HFFc6 (cell line): ENCODE results near the gene ARHGEF7. TPM values are rescaled to one million over a fixed set of nuclear protein-coding genes. Genes with fewer than 3 reads are reported as not detected.

Experiments
- DNase-seq: peaks from one replicate; pipeline ENCODE4 v3.0.0-alpha.2; 2018
- H3K27ac Mint-ChIP-seq: 2 replicates; pipeline ENCODE4 v1.8.0; 2020; ENCODE audit warnings: mild to moderate bottlenecking, mixed read lengths
- H3K27me3 Mint-ChIP-seq: 2 replicates; pipeline ENCODE4 v1.8.0; 2021; ENCODE audit warnings: mild to moderate bottlenecking, moderate library complexity, mixed read lengths; ENCODE audit not compliant: insufficient read depth
- H3K36me3 Mint-ChIP-seq: 2 replicates; pipeline ENCODE4 v1.8.0; 2021; ENCODE audit warnings: low read depth, mixed read lengths
- H3K4me1 Mint-ChIP-seq: 2 replicates; pipeline ENCODE4 v1.8.0; 2020; ENCODE audit warnings: low read depth, mixed read lengths
- H3K4me3 Mint-ChIP-seq: 2 replicates; pipeline ENCODE4 v1.8.0; 2020; ENCODE audit warnings: mild to moderate bottlenecking, moderate library complexity, mixed read lengths
- H3K9me3 Mint-ChIP-seq: 2 replicates; pipeline ENCODE4 v1.8.0; 2020; ENCODE audit warnings: mild to moderate bottlenecking, mixed read lengths
- total RNA-seq, 6 experiments: library from RNA; stranded (reverse); fragmentation: NEBNext Ultra II Directional; extraction: Animal tissue kit (Norgen Biotek cat#: 25700); gene quantifications; 2 replicates in 1 of 6; 3 replicates in 5 of 6; pipeline ENCODE4 v1.2.3, GENCODE V29; 2021
- TF ChIP-seq, protein P1 (sequence below): fragments of 200-600 bp; sonication (generic); IDR thresholded peaks from 2 replicates; pipeline ENCODE4 v1.5.0; 2021; ENCODE audit warnings: antibody characterized with exemption, mild to moderate bottlenecking

The ARHGEF7 gene
- total RNA-seq, 6 experiments from 2014 or later, result 32.3 to 38.1 (median 35.0) TPM

DNA sequence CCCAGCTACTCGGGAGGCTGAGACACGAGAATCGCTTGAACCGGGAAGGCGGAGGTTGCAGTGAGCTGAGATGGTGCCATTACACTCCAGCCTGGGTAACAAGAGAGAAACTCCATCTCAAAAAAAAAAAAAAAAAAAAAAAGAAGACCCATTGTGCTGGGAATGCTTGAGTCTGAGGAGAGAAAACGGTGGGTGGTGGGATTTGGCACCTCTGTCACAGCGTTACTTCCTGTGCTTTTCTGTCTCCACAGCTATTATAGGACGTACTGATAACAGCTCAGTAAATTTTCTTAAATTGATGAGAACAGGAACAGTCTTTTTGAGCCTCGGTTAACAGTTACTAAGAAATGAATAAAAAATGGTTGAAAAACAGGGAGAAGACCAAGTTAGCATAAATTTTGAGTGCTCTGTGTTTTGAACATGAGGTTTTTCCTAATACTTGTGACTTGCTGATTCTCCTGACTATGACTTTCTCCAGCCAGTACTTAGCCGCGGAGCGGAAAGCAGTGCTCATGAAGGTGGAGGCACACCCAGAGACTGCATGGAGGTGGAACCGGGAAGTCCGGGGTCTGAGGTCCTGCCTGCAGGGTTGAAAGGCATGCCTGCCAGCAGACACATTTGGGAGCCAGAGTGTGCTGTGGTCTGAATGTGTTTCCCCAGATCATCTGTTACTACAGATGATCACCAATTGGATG lies 150.0 kb downstream of the ARHGEF7 start:
- Mint-ChIP-seq H3K27ac (no peak overlapping the region), H3K9me3 (no peaks in the 10 kb centered on the region), H3K4me3 (no peak overlapping the region), H3K36me3 (peaks cover 19% of the 10 kb centered on the region), H3K4me1 (peaks cover 22% of the 10 kb centered on the region), H3K27me3 (peaks cover 2% of the 10 kb centered on the region; the same call in 1 of the 2 replicates)
- TF ChIP-seq, protein P1, sequence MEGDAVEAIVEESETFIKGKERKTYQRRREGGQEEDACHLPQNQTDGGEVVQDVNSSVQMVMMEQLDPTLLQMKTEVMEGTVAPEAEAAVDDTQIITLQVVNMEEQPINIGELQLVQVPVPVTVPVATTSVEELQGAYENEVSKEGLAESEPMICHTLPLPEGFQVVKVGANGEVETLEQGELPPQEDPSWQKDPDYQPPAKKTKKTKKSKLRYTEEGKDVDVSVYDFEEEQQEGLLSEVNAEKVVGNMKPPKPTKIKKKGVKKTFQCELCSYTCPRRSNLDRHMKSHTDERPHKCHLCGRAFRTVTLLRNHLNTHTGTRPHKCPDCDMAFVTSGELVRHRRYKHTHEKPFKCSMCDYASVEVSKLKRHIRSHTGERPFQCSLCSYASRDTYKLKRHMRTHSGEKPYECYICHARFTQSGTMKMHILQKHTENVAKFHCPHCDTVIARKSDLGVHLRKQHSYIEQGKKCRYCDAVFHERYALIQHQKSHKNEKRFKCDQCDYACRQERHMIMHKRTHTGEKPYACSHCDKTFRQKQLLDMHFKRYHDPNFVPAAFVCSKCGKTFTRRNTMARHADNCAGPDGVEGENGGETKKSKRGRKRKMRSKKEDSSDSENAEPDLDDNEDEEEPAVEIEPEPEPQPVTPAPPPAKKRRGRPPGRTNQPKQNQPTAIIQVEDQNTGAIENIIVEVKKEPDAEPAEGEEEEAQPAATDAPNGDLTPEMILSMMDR, result no peak
- no peak for DNase-seq

DNA sequence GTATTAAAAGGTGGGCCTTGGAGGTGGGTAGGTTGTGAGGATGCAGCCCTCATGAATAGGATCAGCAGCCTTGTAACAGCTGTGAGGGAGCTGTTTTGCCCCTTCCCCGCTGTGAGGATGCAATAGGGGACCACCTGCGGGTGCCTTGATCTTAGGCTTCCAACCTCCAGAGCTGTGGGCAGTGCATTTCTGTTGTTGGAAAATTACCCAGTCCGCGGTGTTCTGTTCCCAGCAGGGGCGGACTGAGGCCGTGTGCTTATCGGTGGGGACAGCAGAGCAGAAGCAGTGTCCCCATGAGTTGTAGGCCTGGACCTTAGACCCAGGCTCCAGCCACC lies 150.6 kb downstream of the ARHGEF7 start:
- no peaks in the 10 kb centered on the region for H3K9me3 Mint-ChIP-seq
- H3K27me3 Mint-ChIP-seq, result peaks cover 2% of the 10 kb centered on the region; the same call in 1 of the 2 replicates
- no peak overlapping the region for H3K4me3 Mint-ChIP-seq
- peaks cover 20% of the 10 kb centered on the region for H3K36me3 Mint-ChIP-seq
- DNase-seq, result no peak
- H3K27ac Mint-ChIP-seq, result no peak overlapping the region
- TF ChIP-seq, protein P1, result no peak
- peaks cover 27% of the 10 kb centered on the region for H3K4me1 Mint-ChIP-seq

DNA sequence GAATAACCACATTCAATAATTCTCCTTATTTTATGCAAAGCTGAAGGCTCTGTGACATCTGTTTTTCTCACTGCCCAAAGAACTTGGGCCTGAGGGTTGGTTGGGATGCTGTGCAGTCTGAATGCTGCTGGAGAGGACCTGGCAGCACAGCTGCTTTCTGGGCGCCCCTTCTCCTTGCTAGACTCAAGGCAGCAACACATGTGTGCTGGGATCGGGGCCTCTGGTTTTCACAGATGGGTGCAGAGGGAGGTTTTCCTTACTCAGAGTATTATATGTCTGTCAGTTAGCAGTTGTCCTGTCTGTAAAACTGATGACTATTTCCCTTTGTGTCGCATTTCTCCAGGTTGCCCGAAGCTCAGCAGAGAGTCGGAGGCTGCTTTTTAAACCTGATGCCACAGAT lies 152.1 kb downstream of the ARHGEF7 start:
- Mint-ChIP-seq H3K36me3 (peaks cover 20% of the 10 kb centered on the region), H3K4me1 (peaks cover 34% of the 10 kb centered on the region), H3K27me3 (peaks cover 2% of the 10 kb centered on the region; the same call in 1 of the 2 replicates), H3K27ac (no peak overlapping the region), H3K9me3 (no peaks in the 10 kb centered on the region), H3K4me3 (no peak overlapping the region)
- DNase-seq, result no peak
- TF ChIP-seq, protein P1, result no peak

DNA sequence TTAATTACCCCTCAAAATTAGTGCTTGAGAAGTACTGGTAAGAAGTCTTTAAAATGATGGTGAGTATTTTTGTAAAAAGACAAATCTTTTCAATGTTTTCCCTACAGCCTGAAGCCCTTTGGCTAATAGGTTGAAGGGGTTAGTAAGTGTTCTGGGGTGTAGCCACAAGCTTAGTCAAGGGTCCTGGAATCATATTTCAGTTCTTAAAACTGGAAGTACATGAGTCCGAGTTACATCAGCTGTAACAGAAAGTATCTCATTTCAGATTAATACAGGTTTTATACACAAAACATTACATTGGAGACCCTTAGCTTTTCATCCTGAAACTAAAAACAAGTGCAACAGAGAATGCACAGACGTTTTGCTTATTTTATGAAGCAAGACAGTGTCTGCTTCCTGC lies 152.7 kb downstream of the ARHGEF7 start:
- Mint-ChIP-seq H3K27ac (no peak overlapping the region), H3K4me3 (no peak overlapping the region), H3K27me3 (peaks cover 2% of the 10 kb centered on the region; the same call in 1 of the 2 replicates), H3K36me3 (peaks cover 20% of the 10 kb centered on the region), H3K4me1 (peaks cover 34% of the 10 kb centered on the region), H3K9me3 (no peaks in the 10 kb centered on the region)
- DNase-seq, result no peak
- TF ChIP-seq, protein P1, result no peak

DNA sequence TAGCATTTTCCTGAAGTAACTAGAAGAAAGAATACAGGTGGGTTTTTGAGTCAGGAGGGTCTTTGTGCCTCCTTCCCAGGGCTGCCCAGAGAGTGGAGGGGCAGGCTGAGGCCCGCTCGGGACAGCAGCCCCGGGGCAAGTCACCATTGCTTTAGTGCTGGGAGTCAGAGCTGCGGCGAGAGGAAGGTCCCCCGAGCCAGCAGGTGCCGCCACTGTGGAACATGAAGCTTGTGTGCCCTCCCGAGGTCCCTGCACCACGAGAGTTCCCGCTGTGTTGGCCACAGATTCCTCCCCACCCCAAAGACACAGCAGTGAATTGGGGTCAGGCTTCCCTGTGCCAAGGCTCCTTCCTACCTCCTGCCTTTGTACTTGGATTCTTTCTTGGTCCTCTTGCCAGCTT lies 154.4 kb downstream of the ARHGEF7 start:
- no peaks in the 10 kb centered on the region for H3K27me3 Mint-ChIP-seq
- TF ChIP-seq, protein P1, result no peak
- H3K4me3 Mint-ChIP-seq, result peak overlapping the region; percentile 82; the same call in 1 of the 2 replicates
- H3K27ac Mint-ChIP-seq, result 0 out of 2 replicates have a peak overlapping the region, but pooled peaks have one; percentile 13
- peaks cover 23% of the 10 kb centered on the region for H3K36me3 Mint-ChIP-seq
- no peak for DNase-seq
- peaks cover 34% of the 10 kb centered on the region for H3K4me1 Mint-ChIP-seq
- H3K9me3 Mint-ChIP-seq, result no peaks in the 10 kb centered on the region
